GM19240 (cell line): ENCODE results near the gene MESD.

Experiments
- DNase-seq: peaks from one replicate; pipeline ENCODE4 v3.0.0; 2011; ENCODE audit warnings: low spot score; ENCODE audit not compliant: insufficient read length

Gene MESD

GRCh38 chr15:80992006-80992405 is 2.4 kb upstream of the MESD start:
- DNase-seq, result no peak

- no peak for DNase-seq
These were observed 1.8 kb upstream of the MESD start for GRCh38 chr15:80991421-80991820.

DNA sequence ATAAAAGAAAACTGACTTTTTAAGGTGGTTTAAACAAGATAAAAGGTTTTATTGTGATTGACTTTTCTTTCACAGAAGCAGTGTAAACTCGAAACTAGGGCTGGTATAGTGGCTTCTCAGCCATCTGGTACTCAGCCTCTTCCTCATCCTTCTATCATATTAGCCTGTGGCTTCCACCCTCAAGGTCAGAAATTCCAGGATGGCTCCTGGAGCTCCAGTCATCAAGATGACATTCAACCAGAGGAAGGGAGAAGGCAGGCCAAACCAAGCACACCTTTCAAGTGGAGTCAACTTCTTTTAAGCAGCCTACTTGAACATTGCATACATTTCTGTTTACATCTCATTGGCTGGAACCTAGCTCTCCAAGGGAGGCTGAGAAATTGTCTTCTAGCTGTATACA is 1.3 kb upstream of the MESD start:
- DNase-seq, result no peak

DNA sequence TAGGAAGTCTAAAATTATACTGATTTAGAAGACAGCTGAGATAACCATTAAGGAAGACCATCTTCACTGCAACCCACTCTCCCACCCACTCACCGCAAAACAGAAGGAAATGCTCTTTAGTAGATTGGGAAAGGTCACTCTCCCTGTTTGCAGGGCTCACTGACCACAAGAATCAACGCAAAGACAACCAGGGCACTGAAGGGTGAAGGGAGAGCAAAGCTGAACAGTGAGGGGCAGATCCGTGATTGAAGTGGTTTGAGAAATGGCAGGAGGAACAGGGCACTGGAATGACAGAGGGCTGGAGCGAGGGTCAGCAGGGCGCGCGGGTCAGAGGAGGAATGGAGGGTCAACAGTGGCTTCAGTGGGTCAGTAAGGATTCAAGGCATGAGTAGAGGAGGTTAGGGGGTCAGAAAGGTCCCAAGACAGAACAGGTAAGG is 520 bp downstream of the MESD start:
- DNase-seq, result no peak

GRCh38 chr15:80988148-80988796 is 1.3 kb downstream of the MESD start:
- no peak for DNase-seq

DNA sequence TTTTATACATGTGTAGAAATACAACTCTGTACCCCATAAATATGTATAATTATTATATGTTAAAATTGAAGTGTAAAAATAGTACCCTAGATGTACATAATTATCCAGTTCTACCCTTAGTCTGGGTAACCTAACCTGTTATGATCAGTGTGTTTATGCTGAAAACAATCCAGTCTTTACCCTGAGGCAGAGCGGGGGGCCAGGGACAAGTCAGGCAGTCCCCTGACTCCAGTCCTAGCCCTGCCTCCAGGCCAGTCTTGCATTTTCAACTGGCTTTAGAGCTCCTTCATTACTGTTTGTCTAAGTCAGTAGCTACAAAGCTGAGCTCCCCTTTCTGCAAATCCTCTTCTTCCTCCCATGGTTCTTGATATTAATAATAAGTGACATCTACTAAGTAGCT is 3.1 kb downstream of the MESD start:
- no peak for DNase-seq

- no peak for DNase-seq
These were observed 3.6 kb downstream of the MESD start for GRCh38 chr15:80985981-80986380.

- DNase-seq, result no peak
These were observed 4.8 kb downstream of the MESD start for GRCh38 chr15:80984856-80985255.

DNA sequence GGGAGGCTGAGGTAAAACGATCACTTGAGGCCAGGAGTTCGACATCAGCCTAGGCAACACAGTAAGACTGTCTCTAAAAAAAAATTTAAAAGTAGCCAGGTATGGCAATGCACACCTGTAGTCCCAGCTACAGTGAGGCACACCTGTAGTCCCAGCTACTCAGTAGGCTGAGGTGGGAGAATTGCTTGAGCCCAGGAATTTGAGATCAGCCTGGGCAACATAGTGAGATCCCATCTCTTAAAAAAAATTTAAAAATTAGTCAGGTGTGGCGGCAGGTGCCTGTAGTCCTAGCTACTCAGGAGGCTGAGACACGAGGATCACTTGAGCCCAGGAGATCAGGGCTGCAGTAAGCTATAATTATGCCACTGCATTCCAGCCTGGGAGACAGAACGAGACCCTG is 6.8 kb downstream of the MESD start:
- DNase-seq, result no peak

DNA sequence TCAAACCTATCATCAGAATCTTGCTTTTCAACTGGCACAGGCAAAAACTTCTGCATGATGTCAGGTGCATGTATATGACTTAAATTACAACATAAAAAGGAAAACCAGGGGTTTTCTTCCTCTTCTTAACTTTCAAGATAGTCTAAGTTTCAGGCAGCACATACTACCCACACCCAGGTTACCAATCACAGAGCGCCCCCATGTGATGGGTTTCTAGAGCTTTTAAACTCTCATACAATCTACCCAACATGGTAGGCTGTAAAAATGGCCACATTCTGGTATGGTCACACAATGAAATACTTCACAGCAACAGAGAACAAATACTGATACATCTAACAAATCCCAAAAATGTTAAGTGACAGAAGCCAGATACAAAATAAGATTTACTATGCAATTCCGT is 7.4 kb downstream of the MESD start:
- DNase-seq, result no peak

GRCh38 chr15:80979538-80980200 is 9.9 kb downstream of the MESD start:
- no peak for DNase-seq

DNA sequence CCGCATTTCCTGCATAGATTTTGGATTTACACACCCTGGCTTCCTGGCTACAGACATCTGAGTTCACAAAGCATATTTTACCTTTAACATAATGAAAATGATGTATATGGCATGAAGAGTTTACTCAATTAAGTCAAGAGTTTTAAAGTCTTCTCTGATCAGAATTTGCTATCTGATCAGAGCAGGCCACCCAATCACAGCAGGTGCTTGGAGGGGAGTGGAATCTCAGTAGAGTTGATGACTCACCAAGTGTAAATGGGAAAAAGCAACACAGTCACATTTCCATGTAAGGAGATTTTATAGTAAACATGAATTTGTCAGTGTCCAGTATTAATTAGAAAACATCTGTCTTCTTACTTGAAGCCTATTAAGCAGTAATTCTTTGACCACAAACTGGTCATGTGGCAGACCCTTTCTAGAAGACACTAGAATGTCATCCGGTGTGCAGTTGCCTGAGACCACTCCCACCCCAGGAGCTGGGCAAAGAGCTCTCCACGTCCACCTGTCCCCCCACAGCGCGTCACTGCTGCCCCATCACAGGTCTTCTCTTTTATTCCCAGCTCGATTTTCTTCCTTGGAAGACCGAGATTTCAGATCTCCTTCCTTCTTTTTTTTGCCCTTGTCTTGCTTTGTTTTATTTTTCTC is 10.8 kb downstream of the MESD start:
- no peak for DNase-seq

GRCh38 chr15:80977627-80978036 is 12.0 kb downstream of the MESD start:
- DNase-seq, result no peak

DNA sequence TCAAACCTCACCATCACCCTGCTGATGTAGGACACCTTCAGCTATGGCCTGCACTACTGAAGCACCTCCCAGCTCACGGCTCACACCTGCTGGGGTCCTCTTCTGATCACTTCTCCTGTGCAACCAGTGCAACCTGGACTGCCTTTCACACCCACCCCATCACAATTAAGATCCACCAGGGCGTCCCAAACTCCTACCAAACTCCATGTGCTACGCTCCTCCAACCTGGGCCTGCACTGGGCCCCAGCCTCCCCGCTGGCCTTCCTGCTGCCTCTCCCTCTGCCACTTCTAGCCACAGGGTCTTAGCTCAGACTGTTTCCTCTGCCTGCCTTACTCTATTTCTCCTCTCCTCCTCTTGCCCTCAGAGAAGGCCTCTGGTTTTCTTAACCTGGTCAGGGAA is 12.8 kb downstream of the MESD start:
- no peak for DNase-seq

GRCh38 chr15:80974914-80975313 is 14.7 kb downstream of the MESD start:
- no peak for DNase-seq

GRCh38 chr15:80972276-80972675 is 17.3 kb downstream of the MESD start:
- DNase-seq, result no peak

DNA sequence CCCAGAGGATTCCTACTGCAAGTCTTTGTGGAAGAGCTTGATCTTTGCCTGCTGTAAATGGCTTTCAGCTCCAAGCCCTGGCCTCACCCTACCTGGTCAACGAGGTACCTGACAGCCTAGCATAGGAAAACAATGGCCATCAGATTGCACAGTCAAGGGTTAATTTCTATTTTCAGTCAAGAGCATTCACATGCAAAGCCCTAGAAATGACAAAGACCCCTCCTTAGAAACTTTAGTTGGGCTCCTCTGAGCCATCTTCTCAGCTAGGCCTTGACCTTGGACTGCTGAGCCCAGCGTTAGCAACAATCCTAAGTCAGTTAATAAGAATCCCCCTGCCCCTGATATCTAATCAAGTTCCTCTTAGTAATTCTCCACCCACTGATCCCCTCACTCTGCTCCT is 18.5 kb downstream of the MESD start:
- no peak for DNase-seq

GRCh38 chr15:80970658-80971057 is 19.0 kb downstream of the MESD start:
- DNase-seq, result no peak

DNA sequence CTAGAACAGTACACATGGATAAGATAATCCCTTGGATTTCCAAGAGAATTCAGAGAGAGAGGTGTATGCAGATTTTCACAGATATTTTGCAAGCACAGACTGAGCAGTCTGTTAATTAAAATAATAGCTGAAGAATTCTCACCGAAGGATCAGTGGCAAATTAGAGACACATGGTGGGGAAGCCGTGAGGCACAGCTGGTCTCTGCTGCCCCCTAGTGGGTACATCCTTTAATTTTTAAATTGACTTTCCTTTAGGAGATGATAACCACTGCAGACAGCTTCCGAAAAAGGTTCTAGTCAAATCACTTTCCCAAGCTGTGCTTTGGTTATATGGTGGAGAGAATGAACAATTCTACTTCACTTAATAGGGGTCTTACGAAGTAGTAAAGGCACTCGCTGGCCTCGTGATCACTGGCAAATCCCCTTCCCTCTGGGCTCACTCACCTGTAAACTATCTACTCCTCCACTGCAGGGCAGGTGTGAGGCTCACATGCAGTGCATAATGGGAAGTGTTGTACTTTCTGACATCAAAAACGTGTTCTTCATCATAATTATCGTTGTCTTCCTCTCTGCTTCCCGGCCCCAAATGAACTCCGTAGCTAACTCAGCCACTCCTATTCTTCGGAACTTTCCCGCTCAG is 19.5 kb downstream of the MESD start:
- peak; percentile 37 for DNase-seq

GRCh38 chr15:80969316-80969715 is 20.3 kb downstream of the MESD start:
- no peak for DNase-seq

DNA sequence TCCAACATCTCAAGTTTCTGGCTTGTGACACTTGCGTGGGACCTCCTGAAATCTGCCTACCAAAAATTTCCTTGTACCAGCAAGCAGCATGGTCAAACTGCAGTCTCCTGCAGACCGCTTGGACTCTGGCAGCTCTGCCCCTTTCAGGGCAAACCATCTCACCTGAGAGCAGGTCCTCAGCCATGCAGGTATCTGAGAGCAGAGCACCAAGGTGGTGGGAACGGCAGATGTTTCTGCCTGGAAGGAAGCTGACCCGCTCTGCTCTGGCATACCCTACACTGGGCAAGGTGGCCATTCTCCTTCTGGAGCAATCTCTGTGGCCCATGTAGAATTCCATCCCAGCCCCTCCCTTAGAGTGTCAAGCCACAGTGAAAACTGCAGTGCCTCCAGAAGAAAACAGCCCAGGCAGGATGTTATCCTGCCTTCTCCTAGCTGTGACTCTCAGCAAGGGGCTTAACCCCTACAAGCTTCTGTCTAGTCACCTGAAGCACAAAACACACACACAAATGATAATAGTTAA is 21.6 kb downstream of the MESD start:
- DNase-seq, result no peak

DNA sequence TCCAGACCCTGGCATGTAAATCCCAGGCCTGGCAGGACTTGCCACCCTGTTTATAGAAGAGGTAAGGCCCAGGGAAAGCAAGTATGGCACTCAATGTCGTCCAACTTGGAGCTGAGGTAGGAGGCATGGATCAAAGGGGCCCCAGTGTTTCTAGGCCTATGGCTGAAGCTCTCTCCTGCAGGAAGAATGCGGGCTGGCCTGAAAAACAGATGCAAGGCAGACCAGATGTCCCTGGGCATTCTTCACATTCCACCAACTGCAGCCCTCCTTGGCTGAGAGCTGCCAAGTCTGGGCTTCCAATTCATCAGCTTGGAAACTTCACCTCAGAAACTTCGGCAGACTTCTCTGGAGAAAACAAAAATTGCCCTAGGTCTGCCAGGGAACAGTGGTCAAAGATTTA is 22.2 kb downstream of the MESD start:
- DNase-seq, result no peak
